ENCODE measurements around the gene BORA.
"Not testable (repeated sequence)": the region's sequence is repeated elsewhere in the genome, so short reads cannot be mapped to it uniquely, and the experiment has no call there.

BORA gene

DNA sequence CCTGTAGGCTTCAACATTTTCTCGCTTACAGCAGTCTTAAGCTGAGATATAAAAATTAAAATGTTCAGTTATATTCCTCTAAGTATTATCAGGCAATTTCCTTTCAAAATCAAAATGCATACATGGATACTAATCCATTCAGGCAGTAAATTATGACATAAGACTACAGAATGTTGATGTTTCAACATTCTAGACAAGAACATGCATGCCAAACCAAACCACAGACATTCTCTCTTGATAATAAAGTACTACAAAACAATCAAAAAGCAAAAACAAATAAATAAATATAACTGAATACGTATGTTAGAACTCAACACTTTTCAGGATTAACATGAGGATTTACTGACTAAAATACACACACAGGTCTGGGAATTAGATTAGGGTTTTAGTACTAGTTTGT, 46.3 kb downstream of the BORA start:
- no peak for DNase-seq

DNA sequence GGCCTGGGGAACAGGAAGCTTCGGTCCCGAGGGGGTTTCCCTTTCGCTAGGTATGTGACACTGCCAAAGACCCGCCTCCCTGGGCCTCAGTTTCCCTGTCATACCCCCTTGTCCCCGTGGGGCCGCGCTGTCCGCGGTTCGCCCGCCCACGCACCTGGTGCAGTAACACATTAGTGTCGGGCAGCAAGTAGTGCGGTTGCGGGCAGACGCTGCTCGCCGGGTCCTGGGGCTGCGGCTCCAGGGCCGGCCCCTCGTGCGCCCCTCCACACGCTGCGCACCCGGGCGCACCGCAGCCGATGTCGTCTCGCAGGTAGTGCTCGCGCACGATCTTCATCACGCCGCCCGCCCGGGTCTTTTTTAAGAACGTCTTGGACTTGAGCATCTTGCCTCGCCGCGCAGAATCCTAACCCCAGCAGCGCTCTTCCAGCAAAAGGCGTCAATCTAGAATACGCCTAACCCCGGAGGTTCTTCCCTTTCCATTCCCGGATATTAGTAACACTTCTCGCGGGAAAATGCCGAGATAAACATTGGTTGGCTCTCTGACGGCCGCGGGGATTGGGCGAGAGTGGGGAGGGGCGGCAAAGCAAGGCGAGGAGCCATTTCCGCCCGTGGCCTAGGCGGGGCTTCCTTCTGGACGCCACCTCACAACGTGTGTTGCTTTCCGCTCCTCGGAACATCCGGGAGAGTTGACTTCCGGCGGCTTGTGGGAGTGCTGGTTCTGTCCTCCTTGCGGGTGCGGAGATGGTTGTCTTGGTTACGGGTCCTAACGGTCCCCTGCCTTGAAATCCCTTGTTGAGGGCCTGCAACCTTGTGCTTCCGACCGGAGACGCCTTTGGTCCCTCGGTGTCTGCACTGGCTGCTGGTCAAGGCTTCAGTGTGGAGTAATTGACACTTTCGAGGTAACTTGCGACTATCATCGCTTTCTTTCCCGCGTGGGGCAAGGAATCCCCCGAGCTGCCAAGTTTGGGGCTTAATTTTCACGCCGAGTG, 54.0 kb downstream of the BORA start, which contains the start of the genes DIS3 and PIBF1:
DIS3 (minus strand) TSS at position 450 of the 989 bp plus-strand sequence; CDS start at position 382, 68 bp downstream.
PIBF1 (plus strand) TSS at position 683 of the 989 bp plus-strand sequence. CDS start 1,337 bp downstream, outside the sequence.
- DNase-seq = peak; percentile 77

DNA sequence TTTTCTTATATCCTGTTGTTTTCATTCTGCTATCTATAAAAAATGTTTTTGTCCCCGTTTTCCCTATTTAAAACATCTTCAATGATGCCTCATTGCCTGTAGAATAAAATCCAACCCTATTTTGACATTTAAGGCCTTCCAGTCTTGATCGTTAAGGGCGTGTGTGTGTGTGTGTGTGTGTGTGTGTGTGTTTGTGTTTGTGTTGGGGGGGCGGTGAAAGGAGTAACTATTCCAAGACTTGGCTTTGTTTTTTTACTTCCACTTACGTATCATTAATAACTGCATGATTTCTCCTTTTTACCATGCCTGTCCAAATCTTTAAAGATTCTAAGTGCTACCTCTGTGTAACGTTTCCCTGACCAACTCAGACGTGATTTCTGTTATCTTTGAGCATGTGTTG, 55.0 kb downstream of the BORA start:
- DNase-seq = no peak

DNA sequence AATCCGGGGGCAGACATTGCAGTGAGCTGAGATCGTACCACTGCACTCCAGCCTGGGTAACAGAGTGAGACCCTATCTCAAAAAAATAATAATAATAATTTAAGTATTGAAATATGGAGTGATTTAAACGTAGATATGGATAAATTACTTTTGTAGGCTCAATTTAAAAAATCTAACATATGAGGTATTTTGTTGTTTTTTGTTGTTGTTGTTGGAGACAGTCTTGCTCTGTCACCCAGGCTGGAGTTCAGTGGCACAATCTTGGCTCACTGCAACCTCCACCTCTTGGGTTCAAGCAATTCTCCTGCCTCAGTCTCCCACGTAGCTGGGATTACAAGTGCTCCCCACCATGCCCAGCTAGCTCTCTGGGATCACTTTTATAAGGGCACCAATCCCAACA, 57.0 kb downstream of the BORA start:
- DNase-seq = not testable (repeated sequence)

DNA sequence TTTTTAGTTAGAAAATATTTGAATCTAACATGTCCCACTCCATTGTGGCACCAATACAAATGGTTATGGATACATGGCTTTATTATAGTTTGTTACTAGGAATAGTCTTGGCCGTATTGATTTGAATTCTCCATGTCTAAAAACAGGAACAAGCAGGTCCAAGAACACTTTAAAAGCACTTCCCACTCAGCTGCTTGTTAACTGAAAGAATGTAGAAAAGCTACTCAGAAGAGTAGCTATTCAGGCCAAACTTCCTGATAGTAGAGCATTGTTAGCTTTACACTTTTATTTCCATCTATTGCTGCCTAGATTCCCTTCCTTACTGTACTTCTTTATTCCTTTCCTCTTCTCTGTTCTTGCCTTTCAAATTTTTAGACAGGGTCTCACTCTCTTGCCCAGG, 61.1 kb downstream of the BORA start:
- DNase-seq = no peak

DNA sequence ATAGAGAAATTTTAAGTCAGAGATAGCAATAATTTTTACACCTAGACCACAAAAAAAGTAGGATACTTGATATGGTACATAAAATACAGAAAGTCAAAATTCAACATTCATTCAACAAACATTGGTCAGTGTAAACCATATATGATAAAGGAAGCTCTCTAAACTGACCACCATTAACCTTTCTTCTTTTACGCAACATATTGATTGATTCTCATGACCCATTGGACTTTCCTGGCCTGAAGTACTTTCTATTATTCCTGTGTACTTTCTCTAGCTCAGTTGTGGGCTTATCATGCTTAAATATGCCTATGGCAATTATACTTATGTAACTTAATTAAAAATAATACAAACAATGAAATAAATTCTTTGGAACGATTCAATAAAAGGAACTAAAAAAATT, 64.9 kb downstream of the BORA start:
- no peak for DNase-seq

DNA sequence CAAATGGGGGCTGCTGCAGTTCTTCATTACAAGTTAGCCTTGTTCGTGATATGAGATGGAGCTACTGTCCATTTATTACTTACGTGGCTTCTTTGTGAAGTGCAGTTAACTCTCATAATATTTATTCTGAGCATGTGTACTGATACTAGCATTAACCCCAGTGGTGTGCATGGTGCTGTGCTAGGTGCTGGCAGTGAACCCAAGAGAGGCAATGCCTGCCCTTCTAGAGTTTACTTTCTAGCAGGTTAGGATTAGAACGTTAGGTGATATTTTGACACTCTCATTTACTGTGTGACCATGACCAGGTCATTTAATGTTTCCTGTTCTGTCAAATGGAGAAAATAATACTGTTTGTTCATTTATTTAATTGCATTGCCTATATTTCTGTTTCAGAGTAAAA, 71.1 kb downstream of the BORA start:
- no peak for DNase-seq

DNA sequence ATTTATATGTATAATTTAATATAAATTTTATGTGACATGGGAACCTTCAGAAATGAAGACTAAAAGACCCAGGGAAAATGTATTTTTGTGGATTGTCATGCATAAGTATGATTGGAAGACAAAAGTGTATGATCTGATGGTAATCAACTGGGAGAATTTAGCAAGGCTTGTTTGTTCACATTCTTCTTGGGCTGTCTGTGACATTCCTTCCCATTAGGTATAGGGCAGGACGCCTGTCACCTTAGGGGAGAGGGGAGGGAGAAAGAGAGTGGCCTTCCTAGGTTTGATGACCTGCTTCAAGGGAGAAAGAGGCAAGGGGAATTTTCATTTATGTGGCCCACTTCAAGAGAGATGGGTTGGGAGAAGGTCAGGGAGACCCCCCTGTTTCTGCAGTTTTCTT, 76.6 kb downstream of the BORA start:
- DNase-seq = no peak
